PC-3 (cell line): ENCODE data around the gene ZFPM1. TPM values are rescaled to one million over a fixed set of nuclear protein-coding genes. Genes with fewer than 3 reads are reported as not detected.

ENCODE experiments used
- ATAC-seq: fragments of 200-7000 bp; cut with Tn5 transposase; 2 replicates; pipeline ENCODE4 v1.9.1; 2020; ENCODE audit warnings: mild to moderate bottlenecking, moderate library complexity
- BruUV-seq: library from RNA; stranded (reverse); fragments of 400-500 nt; replicated peaks from 2 replicates; lab custom pipeline; 2021; lab: Mats Ljungman, UMichigan
- CTCF ChIA-PET: fragments of 300-600 bp; sonication (Branson Sonifier 250); formaldehyde crosslinking; loops from one replicate; lab custom pipeline; 2022; ENCODE audit warnings: antibody characterized with exemption; lab: Charles Lee
- POLR2A ChIA-PET: fragments of 300-600 bp; sonication (Branson Sonifier 250); formaldehyde crosslinking; loops from one replicate; lab custom pipeline; 2022; ENCODE audit warnings: antibody characterized with exemption; ENCODE audit not compliant: unreplicated experiment; lab: Charles Lee
- DNase-seq: peaks from one replicate; pipeline ENCODE4 v3.0.0-alpha.2; 2015
- H2AFZ ChIP-seq: fragments of 300-600 bp; sonication (generic); 2 replicates; pipeline ENCODE4 v1.6.0; 2016; ENCODE audit warnings: antibody characterized with exemption, low read length
- H3F3A ChIP-seq: fragments of 300-600 bp; sonication (generic); one replicate; pipeline ENCODE4 v1.6.0; 2017; ENCODE audit warnings: antibody characterized with exemption, low read length, control low read depth, mild to moderate bottlenecking; ENCODE audit not compliant: unreplicated experiment
- H3K27ac ChIP-seq: fragments of 300-600 bp; sonication (generic); 2 replicates; pipeline ENCODE4 v1.5.1; 2016; ENCODE audit warnings: mild to moderate bottlenecking, low read length
- H3K27me3 ChIP-seq: fragments of 300-600 bp; sonication (generic); 2 replicates; pipeline ENCODE4 v1.6.1; 2016; ENCODE audit warnings: low read length, mixed read lengths
- H3K36me3 ChIP-seq: fragments of 300-600 bp; sonication (generic); 2 replicates; pipeline ENCODE4 v1.6.1; 2016; ENCODE audit warnings: low read depth, mixed run types, low read length, mixed read lengths
- H3K4me1 ChIP-seq: fragments of 300-600 bp; sonication (generic); 2 replicates; pipeline ENCODE4 v1.5.1; 2016; ENCODE audit warnings: low read length; ENCODE audit not compliant: insufficient read depth
- H3K4me2 ChIP-seq: fragments of 300-600 bp; sonication (generic); 2 replicates; pipeline ENCODE4 v1.6.0; 2016; ENCODE audit warnings: low read length
- H3K4me3 ChIP-seq: fragments of 300-600 bp; sonication (generic); 2 replicates; pipeline ENCODE4 v1.5.1; 2016; ENCODE audit warnings: mild to moderate bottlenecking, low read length, mixed read lengths
- H3K79me2 ChIP-seq: fragments of 300-600 bp; sonication (generic); 2 replicates; pipeline ENCODE4 v1.6.1; 2017; ENCODE audit warnings: low read length, mixed read lengths
- H3K9ac ChIP-seq: fragments of 300-600 bp; sonication (generic); 2 replicates; pipeline ENCODE4 v1.6.0; 2016; ENCODE audit warnings: mild to moderate bottlenecking, low read length
- H3K9me2 ChIP-seq: fragments of 300-600 bp; sonication (generic); replicated peaks from 2 replicates; pipeline ENCODE4 v1.6.1; 2016; ENCODE audit warnings: mixed run types, low read length, mixed read lengths
- H3K9me3 ChIP-seq: fragments of 300-600 bp; sonication (generic); 2 replicates; pipeline ENCODE4 v1.6.1; 2016; ENCODE audit warnings: low read length, mixed read lengths
- H4K20me1 ChIP-seq: fragments of 300-600 bp; sonication (generic); 2 replicates; pipeline ENCODE4 v1.6.1; 2016; ENCODE audit warnings: low read length, mixed read lengths
- EZH2 ChIP-seq: fragments of 300-600 bp; sonication (generic); IDR thresholded peaks from one replicate; pipeline ENCODE4 v1.6.1; 2017; ENCODE audit warnings: antibody characterized with exemption, mild to moderate bottlenecking, low read length; ENCODE audit not compliant: unreplicated experiment
- EZH2phosphoT487 ChIP-seq: fragments of 300-600 bp; sonication (generic); IDR thresholded peaks from 2 replicates; pipeline ENCODE4 v1.6.1; 2018; ENCODE audit warnings: mild to moderate bottlenecking, antibody characterized with exemption, low read length, borderline replicate concordance
- intact Hi-C: fragments of 100-400 bp; cut with micrococcal nuclease; formaldehyde crosslinking; loops from 2 replicates; pipeline ENCODE4 v1.9.0; 2023
- total RNA-seq: library from RNA; depleted of rRNA; stranded (reverse); fragments of >200 nt; gene quantifications from 2 replicates; pipeline ENCODE4 v1.2.3, GENCODE V29; 2014
- TF ChIP-seq, protein P1 (sequence below): fragments of 300-600 bp; sonication (generic); conservative IDR thresholded peaks from 2 replicates; pipeline ENCODE4 v1.5.1; 2017; ENCODE audit warnings: antibody characterized with exemption, low read depth, mild to moderate bottlenecking, low read length

ZFPM1 gene
- total RNA-seq, 1 experiment from 2014 or later, result 4.6 TPM

DNA sequence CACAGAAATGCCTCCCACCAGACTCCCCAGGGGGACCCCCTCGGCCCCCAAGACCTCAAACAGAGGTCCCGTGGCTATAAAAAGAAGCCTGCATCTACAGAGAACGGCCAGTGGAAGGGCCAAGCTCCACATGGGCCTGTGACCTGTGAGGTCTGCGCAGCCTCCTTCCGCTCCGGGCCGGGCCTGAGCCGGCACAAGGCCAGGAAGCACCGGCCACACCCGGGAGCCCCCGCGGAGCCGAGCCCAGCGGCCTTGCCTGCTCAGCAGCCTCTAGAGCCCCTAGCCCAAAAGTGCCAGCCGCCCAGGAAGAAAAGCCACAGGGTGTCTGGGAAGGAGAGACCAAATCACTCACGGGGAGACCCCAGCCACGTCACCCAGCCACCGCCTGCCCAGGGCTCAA is 18.3 kb upstream of the ZFPM1 start:
- Histone ChIP-seq H3K4me3 (no peak overlapping the region), H2AFZ (no peak overlapping the region), H3K9ac (no peak overlapping the region), H3K4me2 (no peak overlapping the region), H3K27ac (no peak overlapping the region), H3K9me2 (no peaks in the 10 kb centered on the region), H3K4me1 (no peaks in the 10 kb centered on the region; the same call in 1 of the 2 replicates), H3F3A (no peaks in the 10 kb centered on the region), H3K27me3 (no peaks in the 10 kb centered on the region), H3K36me3 (no peaks in the 10 kb centered on the region), H3K9me3 (no peaks in the 10 kb centered on the region), H3K79me2 (no peaks in the 10 kb centered on the region), H4K20me1 (no peaks in the 10 kb centered on the region)
- ATAC-seq (no peak), DNase-seq (no peak)
- TF ChIP-seq, protein P1, sequence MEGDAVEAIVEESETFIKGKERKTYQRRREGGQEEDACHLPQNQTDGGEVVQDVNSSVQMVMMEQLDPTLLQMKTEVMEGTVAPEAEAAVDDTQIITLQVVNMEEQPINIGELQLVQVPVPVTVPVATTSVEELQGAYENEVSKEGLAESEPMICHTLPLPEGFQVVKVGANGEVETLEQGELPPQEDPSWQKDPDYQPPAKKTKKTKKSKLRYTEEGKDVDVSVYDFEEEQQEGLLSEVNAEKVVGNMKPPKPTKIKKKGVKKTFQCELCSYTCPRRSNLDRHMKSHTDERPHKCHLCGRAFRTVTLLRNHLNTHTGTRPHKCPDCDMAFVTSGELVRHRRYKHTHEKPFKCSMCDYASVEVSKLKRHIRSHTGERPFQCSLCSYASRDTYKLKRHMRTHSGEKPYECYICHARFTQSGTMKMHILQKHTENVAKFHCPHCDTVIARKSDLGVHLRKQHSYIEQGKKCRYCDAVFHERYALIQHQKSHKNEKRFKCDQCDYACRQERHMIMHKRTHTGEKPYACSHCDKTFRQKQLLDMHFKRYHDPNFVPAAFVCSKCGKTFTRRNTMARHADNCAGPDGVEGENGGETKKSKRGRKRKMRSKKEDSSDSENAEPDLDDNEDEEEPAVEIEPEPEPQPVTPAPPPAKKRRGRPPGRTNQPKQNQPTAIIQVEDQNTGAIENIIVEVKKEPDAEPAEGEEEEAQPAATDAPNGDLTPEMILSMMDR, result no peak
- TF ChIP-seq EZH2phosphoT487 (no peak), EZH2 (no peak)
- CTCF ChIA-PET, result no interaction called here
- no TSS peak for BruUV-seq
- intact Hi-C loops, result no loop called here
- POLR2A ChIA-PET, result no interaction called here

DNA sequence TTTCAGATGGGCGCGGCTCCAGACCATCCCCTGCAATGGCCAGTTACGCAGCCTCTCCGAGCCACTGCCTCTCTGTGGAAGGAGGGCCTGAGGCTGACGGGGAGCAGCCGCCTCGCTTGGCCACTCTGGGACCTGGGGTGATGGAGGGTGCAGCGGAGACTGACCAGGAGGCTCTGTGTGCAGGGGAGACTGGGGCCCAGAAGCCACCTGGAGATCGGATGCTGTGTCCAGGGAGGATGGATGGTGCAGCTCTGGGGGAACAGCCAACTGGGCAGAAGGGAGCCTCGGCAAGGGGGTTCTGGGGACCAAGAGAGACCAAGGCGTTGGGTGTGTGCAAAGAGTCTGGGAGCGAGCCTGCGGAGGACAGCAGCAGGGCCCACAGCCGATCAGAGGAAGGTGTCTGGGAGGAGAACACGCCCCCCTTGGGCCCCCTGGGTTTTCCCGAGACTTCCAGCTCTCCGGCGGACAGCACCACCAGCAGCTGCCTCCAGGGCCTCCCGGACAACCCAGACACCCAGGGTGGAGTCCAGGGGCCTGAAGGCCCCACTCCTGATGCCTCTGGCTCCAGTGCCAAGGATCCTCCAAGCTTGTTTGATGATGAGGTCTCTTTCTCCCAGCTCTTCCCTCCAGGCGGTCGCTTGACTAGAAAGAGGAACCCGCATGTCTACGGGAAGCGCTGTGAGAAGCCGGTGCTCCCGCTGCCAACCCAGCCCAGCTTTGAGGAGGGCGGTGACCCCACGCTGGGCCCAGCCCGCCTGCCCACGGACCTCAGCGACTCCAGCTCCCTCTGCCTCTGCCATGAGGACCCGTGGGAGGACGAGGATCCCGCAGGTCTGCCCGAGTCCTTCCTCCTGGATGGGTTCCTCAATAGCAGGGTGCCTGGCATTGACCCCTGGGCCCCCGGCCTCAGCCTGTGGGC is 17.4 kb upstream of the ZFPM1 start:
- ATAC-seq (no peak), DNase-seq (no peak)
- Histone ChIP-seq H3K27ac (no peak overlapping the region), H3K79me2 (no peaks in the 10 kb centered on the region), H3K4me3 (no peak overlapping the region), H2AFZ (no peak overlapping the region), H3K9ac (no peak overlapping the region), H4K20me1 (no peaks in the 10 kb centered on the region), H3K9me2 (no peaks in the 10 kb centered on the region), H3K9me3 (no peaks in the 10 kb centered on the region), H3K4me2 (no peak overlapping the region), H3F3A (no peaks in the 10 kb centered on the region), H3K27me3 (no peaks in the 10 kb centered on the region), H3K4me1 (no peaks in the 10 kb centered on the region; the same call in 1 of the 2 replicates), H3K36me3 (no peaks in the 10 kb centered on the region)
- intact Hi-C loops, result no loop called here
- ChIA-PET POLR2A (no interaction called here), CTCF (no interaction called here)
- TF ChIP-seq, protein P1, result no peak
- TF ChIP-seq EZH2phosphoT487 (no peak), EZH2 (no peak)
- no TSS peak for BruUV-seq

DNA sequence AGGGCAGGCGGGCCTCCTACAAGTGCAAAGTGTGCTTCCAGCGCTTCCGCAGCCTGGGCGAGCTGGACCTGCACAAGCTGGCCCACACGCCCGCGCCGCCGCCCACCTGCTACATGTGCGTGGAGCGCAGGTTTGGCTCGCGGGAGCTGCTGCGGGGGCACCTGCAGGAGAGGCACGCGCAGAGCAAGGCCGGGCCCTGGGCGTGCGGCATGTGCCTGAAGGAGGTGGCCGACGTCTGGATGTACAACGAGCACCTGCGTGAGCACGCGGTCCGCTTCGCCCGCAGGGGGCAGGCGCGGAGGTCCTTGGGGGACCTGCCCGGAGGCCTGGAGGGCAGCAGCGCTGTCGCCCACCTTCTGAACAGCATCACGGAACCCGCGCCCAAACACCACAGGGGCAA is 16.3 kb upstream of the ZFPM1 start:
- no peak overlapping the region for H2AFZ ChIP-seq
- no peak overlapping the region for H3K27ac ChIP-seq
- no peaks in the 10 kb centered on the region for H4K20me1 ChIP-seq
- POLR2A ChIA-PET, result no interaction called here
- H3K9me3 ChIP-seq, result no peaks in the 10 kb centered on the region
- H3K9me2 ChIP-seq, result no peaks in the 10 kb centered on the region
- ATAC-seq (0 out of 2 replicates have a peak, but pooled peaks have one; percentile 3), DNase-seq (no peak)
- H3K36me3 ChIP-seq, result no peaks in the 10 kb centered on the region
- H3K4me1 ChIP-seq, result no peaks in the 10 kb centered on the region; the same call in 1 of the 2 replicates
- H3K9ac ChIP-seq, result no peak overlapping the region; the same call in 1 of the 2 replicates
- H3F3A ChIP-seq, result no peaks in the 10 kb centered on the region
- TF ChIP-seq EZH2phosphoT487 (no peak), EZH2 (no peak)
- H3K27me3 ChIP-seq, result no peaks in the 10 kb centered on the region
- intact Hi-C loops, result no loop called here
- no peaks in the 10 kb centered on the region for H3K79me2 ChIP-seq
- peak overlapping the region; percentile 38; the same call in 1 of the 2 replicates for H3K4me2 ChIP-seq
- CTCF ChIA-PET, result no interaction called here
- no TSS peak for BruUV-seq
- H3K4me3 ChIP-seq, result no peak overlapping the region
